ENCODE data around the gene UBA52. TPM values are rescaled to one million over a fixed set of nuclear protein-coding genes. Genes with fewer than 3 reads are reported as not detected.

The UBA52 gene
- total RNA-seq, 1 experiment from 2014 or later = 1,684 TPM

DNA sequence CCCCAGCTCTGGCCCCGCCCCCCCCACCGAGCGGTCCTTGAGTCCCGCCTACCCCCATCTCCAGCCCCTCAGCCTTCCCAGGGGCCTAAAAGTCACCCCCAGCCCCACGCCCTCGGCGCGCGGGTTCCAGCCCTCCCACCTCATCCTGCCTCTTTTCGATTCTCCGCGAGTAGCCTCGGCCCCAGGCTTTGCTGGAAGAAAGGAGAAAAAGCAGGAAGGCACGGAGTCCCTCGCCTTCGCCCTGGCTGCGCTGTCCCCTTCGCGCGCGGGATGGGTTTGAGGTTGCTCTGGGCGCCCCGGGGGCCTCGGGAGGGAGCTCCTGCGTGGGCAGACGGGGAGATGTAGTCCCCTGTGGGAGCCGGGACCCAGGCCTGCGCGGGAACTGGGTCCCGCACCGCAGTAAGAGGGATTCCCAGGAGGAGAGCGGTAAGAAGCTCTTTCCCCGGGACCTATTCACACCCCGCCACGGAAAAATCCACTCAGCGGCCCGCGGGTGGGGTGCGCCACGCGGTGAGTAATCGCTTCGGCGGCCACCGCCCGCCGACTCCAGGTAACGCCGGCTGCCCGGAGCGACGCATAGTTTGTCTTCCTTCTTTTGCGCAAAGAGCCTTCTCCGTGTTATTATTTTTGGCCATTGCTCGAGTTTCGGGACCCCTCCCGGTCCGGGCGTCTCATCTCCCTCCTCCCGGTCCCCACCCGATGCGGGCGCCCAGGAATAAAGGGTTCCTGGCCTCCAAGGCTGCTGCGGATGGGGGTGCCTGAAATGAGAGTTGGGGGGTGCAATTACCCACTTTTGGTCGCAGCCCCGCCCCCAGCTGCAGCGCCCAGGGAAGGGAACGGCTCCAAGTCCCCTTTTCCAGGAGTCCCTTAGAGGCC, 35.8 kb downstream of the UBA52 start:
- no peak for DNase-seq (ENCODE audit: low read depth)

DNA sequence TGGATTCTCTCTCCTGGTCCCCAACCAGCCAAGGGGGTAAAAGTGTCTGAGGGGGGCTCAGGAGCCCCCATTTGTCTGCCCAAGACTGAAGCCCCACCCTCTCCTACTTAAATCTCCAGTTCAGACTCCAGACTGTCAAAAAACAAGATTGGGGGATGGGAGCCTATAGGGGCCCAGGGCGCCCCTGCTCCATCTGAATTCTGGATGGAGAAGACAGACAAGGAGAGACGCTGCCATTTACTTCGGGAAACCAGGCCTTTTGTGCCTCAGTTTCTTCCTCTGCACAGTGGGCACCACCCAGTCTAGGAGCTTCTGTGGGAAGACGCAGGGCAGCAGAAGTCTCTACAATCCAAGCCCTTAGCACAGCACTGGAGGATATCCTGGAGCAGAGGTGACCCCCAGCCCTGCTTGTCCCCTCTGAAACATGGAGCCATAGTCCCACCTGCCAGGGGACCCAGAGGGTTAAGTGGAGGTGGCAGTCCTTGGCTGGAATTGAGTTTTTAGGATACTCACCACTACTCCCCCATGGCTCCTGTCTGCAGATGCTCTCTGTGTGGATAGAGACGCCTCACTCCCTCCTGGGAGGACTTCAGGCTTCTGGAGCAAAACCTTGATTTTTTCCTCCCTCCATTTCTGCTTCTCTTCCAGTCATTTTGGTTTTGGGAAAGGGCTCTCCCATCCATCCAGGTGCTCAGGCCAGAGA, 36.6 kb downstream of the UBA52 start:
- no peak for DNase-seq (ENCODE audit: low read depth)

DNA sequence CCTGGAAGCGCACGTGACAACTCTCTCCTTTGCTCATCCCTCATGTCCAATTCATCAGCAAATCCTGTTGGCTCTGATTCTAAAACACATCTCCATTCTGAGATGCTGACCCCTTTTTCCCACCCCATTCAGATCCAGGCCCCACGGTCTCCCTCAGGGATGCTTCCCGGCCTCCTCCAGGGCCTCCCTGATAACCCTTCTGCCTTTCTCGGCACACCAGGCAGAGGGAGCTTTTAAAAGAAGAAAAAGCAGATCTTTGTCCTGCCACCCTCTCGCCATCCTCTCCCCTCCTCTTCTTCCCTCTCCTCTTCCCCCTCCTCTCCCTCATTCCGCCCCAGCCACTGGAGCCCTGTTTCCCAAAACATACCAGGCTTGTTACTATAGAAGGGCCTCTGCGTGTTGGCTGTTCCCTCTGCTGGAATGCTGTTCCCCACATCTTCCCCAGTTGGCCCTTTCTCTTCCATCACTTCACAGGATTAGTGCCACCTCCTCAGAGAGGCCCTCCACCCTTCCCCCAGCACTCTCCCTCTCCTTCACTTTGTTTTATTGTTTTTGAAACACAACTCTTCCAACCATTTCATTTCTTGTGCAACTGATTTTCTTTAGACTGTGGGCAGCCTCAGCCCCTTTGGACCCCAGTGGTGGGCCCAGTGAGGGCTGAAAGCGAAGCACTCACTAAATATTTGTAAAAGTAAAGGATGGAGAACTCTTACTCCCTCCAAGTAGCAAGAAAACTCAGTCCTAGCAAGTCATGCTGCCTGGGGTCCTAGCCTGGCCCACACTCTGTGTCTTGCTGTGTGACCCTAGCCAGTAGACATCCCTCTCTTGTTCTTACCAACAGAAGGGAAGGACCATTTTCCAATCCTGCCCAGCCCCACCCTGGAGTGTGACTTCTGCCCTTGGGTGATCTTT, 37.4 kb downstream of the UBA52 start:
- DNase-seq (ENCODE audit: low read depth) = no peak

DNA sequence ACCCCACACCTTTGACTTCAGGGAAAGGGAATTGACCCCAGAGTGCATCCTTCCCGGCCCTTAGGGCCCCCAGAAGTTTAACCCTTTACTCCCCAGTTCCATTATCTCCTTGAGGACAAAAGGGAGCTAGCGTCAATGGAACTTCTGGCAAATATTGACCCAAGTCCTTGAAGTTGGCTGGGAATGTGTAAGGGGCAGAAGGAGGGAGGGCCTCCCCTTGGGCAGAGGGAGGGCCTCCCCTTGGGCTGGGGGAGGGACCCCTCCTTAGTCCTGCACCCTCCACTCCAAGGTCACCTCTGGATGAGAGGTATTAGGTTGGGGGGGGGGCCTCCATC, 38.0 kb downstream of the UBA52 start:
- DNase-seq (ENCODE audit: low read depth) = no peak

DNA sequence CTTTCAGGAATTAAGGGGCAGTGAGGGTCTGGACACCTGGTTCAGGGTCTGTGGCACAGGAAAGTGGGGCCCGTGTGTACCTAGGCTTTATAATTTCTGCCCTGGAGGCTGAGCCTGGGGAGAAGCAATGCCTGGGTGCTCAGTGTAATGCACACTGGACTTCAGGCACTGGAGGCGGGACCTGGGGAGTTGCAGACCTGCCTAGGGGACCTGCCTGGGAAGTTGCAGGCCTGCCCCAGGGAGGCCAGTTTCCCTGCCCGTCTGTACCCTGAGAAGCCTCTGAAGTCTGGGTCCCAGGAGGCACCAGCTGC, 38.5 kb downstream of the UBA52 start:
- no peak for DNase-seq (ENCODE audit: low read depth)

DNA sequence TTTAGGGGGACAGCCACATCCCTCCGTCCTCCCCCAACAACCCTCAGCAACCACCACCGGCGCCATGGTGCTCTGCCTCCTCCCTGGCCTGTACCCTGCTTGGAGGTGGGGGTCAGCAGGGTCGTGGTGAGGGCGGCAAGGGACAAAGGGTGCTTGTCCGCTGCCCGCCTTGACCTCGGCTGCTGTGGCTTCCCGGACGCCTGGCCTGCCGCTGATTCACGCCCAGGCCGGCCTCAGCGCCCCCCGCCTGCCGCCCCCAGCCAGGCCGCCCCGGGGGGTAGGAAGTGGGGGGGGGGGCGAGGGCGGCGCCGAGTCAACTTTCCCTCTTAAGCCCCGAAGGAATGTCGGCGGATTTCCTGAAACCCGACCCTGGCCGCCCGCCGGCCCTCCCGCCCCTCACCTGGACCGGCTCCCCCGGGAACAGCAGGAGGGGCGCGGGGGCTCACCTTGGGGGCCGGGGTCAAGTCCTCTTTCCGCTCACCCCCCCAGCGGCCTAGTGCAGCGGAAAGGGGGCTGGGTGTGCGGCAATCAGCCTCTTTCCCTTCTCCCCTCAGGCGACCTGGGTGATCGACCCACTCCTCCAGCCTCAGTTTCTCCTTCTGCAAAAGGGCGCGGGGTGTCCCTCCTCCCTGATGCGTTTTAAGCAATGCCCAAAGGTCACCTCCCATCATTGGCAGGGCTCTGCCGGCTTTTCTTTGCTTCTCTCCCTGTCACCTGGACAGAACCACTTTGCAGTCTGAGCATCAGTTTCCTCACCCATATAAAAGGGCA, 39.1 kb downstream of the UBA52 start:
- no peak for DNase-seq (ENCODE audit: low read depth)

DNA sequence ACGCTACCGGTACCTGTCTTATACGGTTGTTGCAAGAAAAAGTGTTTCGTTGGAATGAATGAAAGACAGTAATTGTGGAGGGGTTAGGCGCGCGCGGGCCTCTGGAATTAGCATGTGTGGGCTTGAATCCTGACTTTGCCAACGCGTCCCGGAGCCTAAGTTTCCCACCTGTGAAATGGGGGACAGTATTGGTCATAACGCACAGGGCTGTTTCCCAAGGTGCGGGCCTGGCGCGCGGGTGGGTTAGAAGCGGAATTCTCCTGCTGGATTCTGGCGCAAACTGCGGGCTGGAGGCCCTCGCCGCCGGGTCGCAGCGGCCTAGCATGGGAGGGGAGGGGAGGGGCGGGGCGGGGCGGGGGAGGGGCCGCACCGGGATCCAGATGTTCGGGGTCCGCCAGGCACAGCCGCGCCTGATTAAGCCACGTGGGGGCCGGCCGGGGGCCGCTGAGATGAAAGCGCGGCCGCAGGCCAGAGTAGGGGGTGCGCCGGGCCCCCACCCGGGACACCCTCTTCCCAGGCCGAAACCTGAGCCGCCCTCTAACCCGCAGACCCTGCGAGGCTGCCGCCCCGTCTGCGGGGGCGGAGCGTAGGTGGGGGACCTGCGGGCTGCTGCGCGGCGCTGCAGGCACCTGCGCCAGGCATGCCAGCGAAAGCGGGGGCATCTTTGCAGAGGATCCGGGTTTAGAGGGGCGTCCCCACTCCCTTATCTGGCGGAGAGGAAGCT, 39.8 kb downstream of the UBA52 start:
- no peak for DNase-seq (ENCODE audit: low read depth)

DNA sequence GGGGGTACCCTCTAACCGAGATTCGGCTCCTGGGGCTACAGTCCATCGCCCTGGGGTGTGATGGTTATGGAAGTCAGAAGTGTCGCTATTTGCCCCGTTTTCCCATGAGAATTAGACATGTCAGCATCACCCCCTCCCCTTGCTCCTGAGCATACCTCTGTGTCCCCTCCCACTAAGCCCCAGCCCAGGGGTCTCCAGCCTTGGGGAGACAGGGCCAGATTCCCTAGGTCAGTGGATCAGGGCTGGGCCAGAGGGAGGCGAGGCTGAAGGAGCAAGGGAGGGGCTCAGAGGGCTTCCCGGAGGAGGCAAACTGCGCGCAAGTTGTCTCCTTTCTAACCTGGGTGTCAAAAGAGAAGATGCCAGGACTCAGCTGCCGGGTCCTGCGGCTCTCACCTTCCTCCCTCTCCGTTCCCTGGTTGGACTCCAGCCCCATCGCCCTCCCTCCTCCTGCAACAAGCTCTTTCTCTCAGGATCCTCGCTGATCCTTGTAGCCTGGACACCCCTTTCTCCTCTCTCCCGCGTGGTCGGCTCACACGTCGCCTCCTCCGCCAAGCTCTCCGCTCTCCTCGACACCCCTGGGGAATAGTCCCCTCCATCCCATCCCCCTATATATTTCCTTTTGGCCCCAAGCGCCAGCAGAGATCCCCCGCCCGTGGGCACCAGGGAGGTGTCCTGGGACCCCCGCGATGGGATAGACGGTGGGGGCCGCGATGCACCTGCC, 40.6 kb downstream of the UBA52 start:
- DNase-seq (ENCODE audit: low read depth) = no peak

DNA sequence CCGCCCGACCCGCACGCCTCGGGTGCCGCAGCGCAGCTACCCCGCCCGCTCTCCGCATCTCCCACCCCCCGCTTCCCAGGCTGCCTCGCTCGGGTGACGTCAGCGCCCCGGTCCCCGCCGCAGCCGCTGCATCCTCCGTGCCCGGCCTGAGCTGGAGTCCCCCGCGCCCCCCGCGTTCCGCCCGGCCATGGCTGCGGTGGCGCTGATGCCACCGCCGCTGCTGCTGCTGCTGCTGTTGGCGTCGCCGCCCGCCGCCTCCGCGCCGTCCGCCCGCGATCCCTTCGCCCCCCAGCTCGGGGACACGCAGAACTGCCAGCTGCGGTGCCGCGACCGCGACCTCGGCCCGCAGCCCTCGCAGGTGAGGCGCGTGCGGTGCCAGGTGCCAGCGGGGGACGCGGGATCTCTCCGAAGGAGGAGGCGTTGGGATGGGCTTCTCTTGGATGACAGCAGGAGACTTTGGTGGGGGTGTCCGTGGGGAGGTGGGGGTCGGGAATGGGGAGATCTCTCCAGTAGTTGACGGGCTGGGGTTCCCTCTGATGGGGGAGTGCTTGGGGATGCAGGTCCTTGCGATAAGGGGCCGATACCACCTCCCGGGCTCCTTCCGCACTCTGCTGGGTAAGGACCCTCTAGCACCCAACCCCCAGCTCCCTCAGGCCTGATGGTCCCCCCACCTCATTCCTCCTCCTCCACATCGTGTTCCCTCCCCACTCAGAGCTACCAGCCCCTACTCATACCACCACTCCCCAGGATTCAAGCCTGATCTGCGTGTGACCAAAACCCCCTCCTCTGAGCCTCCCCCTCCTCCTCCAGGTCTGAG, 41.3 kb downstream of the UBA52 start, which contains the start of gene TMEM59L:
TSS of gene TMEM59L (plus strand) at position 99 of the 817 bp plus-strand sequence. CDS start at position 188, 89 bp downstream.
- DNase-seq (ENCODE audit: low read depth) = no peak

DNA sequence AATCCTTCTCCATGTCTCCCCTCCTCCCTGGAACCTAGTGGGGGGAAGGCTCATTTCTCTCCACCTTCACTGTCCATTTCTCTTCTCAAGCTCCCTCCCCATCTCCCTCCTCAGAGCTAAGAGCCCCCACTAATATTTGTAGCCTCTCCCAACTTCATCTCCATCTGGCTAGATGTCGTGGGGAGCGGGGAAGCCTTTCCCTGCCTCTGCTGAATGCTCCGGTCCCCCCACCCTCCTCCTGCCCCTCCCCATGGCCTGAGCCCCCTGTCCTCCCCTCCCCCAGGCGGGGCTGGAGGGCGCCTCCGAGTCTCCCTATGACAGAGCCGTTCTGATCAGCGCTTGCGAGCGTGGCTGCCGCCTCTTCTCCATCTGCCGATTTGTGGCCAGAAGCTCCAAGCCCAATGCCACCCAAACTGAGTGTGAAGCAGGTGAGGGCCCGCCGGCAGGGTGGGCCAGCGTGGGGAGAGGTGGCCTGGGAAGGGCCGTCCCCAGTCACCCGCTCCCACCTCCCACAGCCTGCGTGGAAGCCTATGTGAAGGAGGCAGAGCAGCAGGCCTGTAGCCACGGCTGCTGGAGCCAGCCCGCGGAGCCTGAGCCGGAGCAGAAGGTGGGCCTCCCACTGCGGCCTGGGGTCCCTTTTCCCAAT, 42.1 kb downstream of the UBA52 start:
- no peak for DNase-seq (ENCODE audit: low read depth)

DNA sequence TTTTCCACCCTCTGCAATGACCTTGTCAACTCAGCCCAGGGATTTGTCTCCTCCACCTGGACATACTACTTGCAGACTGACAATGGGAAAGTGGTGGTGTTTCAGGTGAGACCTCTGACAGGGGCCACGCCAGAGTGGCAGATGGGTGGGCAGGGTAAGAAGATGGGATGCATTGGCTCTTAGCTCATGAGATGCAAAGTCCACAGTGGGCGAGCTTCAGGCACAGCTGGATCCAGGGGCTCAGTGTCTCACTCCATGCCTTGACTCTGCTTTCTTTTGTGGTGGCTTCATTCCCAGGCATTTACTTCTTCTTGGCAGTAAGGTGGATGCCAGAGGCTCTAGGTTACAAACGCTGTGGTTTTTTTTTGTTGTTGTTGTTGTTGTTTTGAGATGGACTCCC, 44.4 kb downstream of the UBA52 start:
- no peak for DNase-seq (ENCODE audit: low read depth)

DNA sequence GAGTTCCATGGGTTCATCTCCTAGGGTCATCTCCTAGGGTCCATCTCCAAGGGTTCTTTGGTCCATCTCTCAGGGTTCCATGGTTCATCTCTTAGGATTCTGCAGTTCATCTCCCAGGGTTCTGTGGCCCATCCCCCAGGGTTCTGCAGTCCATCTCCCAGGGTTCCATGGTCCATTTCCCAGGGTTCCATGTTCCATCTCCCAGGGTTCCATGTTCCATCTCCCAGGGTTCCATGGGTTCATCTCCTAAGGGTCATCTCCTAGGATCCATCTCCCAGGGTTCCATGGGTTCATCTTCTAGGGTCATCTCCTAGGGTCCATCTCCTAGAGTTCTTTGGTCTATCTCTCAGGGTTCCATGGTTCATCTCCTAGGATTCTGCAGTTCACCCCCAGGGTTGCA, 45.9 kb downstream of the UBA52 start:
- no peak for DNase-seq (ENCODE audit: low read depth)

DNA sequence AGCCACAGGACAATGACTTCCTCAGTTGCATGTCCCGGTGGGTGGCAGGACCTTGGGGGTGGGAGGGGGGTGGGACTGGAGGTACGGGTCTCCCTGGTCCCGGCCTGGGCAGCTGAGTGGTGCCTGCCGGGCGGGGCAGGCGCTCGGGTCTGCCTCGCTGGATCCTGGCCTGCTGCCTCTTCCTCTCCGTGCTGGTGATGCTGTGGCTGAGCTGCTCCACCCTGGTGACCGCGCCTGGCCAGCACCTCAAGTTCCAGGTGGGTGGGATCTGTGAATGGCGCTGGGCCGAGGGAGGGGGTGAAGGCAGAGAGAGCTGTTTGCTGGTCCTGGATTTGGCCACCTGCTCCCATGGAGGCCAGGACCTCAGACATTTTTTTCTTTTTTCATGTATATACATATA, 46.6 kb downstream of the UBA52 start:
- DNase-seq (ENCODE audit: low read depth) = no peak

DNA sequence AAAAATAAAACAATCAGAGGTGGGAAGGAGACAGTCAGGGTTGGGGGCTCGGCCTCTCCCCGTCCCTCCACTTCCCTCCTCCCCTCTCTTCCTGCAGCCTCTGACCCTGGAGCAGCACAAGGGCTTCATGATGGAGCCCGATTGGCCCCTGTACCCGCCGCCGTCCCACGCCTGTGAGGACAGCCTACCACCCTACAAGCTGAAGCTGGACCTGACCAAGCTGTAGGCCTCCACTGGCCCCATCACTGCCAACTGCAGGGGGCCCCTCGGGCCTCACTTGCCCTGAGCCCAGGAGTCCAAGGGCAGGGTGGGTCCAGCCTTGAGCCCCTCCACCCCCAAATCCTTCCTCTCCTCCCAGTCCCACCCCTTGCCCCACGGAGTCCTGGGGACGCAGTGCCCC, 48.7 kb downstream of the UBA52 start:
- DNase-seq (ENCODE audit: low read depth) = no peak

DNA sequence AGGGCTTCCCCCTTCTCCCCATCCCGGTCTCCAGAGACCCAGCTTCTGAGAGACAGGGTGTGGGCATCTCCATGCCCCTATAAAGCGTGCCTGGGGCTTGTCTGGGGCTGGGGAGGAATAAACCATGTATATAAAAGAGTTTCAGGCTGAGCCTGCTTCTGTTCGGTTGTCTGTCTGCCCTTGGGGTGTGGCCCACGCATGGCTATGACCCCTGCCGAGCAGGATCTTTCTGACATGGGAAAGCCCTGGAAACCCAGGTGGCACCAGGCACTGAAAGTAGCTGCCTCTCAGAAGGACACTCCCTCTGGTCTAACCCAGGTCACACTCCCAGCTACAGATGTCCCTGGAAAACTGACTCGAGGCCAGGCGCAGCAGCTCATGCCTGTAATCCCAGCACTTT, 49.2 kb downstream of the UBA52 start:
- DNase-seq (ENCODE audit: low read depth) = no peak

DNA sequence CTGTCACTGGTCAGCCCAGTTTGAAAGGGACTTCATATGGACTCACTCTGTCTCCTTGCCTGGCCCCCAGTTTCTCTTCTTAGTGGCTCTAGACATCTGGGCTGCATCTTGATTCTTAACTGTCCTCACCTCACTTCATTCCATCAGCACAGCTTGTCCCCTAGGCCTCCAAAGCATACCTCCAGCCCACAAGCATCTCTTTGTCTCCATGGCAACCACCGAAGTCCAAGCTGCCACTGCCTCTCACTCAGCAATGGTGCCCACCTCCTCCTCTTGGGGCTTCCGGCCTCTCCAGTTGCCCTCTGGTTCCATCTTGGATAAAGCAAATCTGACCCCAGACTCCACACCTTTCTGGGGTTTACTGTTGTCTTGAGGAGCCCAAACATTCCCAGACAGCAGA, 55.2 kb downstream of the UBA52 start:
- no peak for DNase-seq (ENCODE audit: low read depth)
